Caco-2 (cell line): ENCODE results near the gene EXOC3L2. TPM values are rescaled to one million over a fixed set of nuclear protein-coding genes. Genes with fewer than 3 reads are reported as not detected.

Source experiments
- BruUV-seq: library from RNA; stranded (reverse); fragments of 400-500 nt; replicated peaks from 2 replicates; lab custom pipeline; 2021; lab: Mats Ljungman, UMichigan
- CTCF ChIA-PET: fragments of 300-600 bp; sonication (Branson Sonifier 250); formaldehyde crosslinking; loops from one replicate; lab custom pipeline; 2022; ENCODE audit warnings: antibody characterized with exemption; lab: Charles Lee
- POLR2A ChIA-PET: fragments of 300-600 bp; sonication (Branson Sonifier 250); formaldehyde crosslinking; loops from one replicate; lab custom pipeline; 2022; ENCODE audit warnings: antibody characterized with exemption; lab: Charles Lee
- DNase-seq, 2 experiments: peaks; one replicate each; pipeline versions ENCODE4 v3.0.0 to v3.0.0-alpha.2; 2020 to 2022
- H3K27me3 ChIP-seq: replicated peaks from 2 replicates; pipeline ENCODE4 v1.6.0; 2011; ENCODE audit warnings: low read length; ENCODE audit not compliant: control insufficient read depth, insufficient read depth
- H3K36me3 ChIP-seq: 2 replicates; pipeline ENCODE4 v1.5.1; 2011; ENCODE audit warnings: low read length; ENCODE audit not compliant: control insufficient read depth, insufficient read depth
- H3K4me1 ChIP-seq: fragments of 250-450 bp; sonication (Bioruptor Pico); 2 replicates; pipeline ENCODE4 v1.5.1; 2020; ENCODE audit warnings: mild to moderate bottlenecking
- H3K4me3 ChIP-seq: 2 replicates; pipeline ENCODE4 v1.5.1; 2011; ENCODE audit warnings: low read depth, mild to moderate bottlenecking, control low read depth, low read length
- H3K9me3 ChIP-seq: fragments of 250-450 bp; sonication (Bioruptor Pico); 2 replicates; pipeline ENCODE4 v1.5.1; 2020; ENCODE audit warnings: mild to moderate bottlenecking, moderate library complexity
- H3K27ac Mint-ChIP-seq: one replicate; pipeline ENCODE4 v1.8.0; 2022; ENCODE audit warnings: mixed read lengths; ENCODE audit not compliant: unreplicated experiment
- H3K27me3 Mint-ChIP-seq: one replicate; pipeline ENCODE4 v1.8.0; 2022; ENCODE audit warnings: mixed read lengths; ENCODE audit not compliant: insufficient read depth, unreplicated experiment
- H3K36me3 Mint-ChIP-seq: one replicate; pipeline ENCODE4 v1.8.0; 2022; ENCODE audit warnings: mild to moderate bottlenecking, mixed read lengths; ENCODE audit not compliant: insufficient read depth, unreplicated experiment
- H3K4me1 Mint-ChIP-seq: one replicate; pipeline ENCODE4 v1.8.0; 2022; ENCODE audit warnings: low read depth, mixed read lengths; ENCODE audit not compliant: unreplicated experiment
- H3K4me3 Mint-ChIP-seq: one replicate; pipeline ENCODE4 v1.8.0; 2022; ENCODE audit warnings: mild to moderate bottlenecking, moderate library complexity, mixed read lengths; ENCODE audit not compliant: unreplicated experiment
- H3K9me3 Mint-ChIP-seq: one replicate; pipeline ENCODE4 v1.8.0; 2022; ENCODE audit warnings: mixed read lengths; ENCODE audit not compliant: unreplicated experiment
- intact Hi-C: fragments of 100-400 bp; cut with micrococcal nuclease; formaldehyde crosslinking; loops from one replicate; pipeline ENCODE4 v1.10.0; 2022; ENCODE audit not compliant: unreplicated experiment
- total RNA-seq: library from RNA; stranded (reverse); gene quantifications from 2 replicates; pipeline ENCODE4 v1.2.3, GENCODE V29; 2022
- TF ChIP-seq, protein P1 (sequence below), 2 experiments: fragments of 200-600 bp in 1 of 2; IDR thresholded peaks; 1 replicate in 1 of 2; 2 replicates in 1 of 2; pipeline versions ENCODE4 v1.5.1 to v1.8.0; 2011 to 2022; ENCODE audit warnings: antibody characterized with exemption in 1 of 2, control low read depth in 1 of 2, inconsistent platforms in 1 of 2, low read depth in 1 of 2, low read length in 1 of 2, mild to moderate bottlenecking in 1 of 2, moderate library complexity in 1 of 2; ENCODE audit not compliant: insufficient read depth in 1 of 2, severe bottlenecking in 1 of 2, unreplicated experiment in 1 of 2

EXOC3L2 gene
- total RNA-seq, 1 experiment from 2014 or later = not detected

DNA sequence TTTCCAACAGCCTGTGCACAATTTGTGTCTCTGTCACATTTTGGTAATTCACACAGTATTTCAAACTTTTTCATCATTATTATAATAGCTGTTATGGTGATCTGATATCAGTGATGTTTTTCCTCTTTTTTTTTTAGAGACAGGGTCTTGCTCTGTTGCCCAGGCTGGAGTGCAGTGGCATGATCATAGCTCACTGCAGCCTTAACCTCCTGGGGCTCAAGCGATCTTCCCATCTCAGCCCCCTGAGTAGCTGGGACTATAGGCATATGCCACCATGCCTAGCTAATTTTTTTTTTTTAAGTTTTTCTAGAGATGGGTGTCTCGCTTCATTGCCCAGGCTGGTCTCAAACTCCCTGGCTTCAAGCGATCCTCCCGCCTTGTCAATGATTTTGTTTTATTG, 11.6 kb upstream of the EXOC3L2 start:
- Mint-ChIP-seq H3K4me3 (no peak overlapping the region), H3K9me3 (no peaks in the 10 kb centered on the region), H3K4me1 (no peaks in the 10 kb centered on the region), H3K27me3 (no peaks in the 10 kb centered on the region), H3K27ac (no peak overlapping the region), H3K36me3 (peaks cover 10% of the 10 kb centered on the region)
- no peaks in the 10 kb centered on the region for H3K9me3 ChIP-seq
- ChIA-PET CTCF (no interaction called here), POLR2A (no interaction called here)
- intact Hi-C loops = no loop called here
- no peak for DNase-seq
- H3K36me3 ChIP-seq = no peaks in the 10 kb centered on the region
- no peaks in the 10 kb centered on the region for H3K27me3 ChIP-seq
- H3K4me1 ChIP-seq = no peaks in the 10 kb centered on the region; the same call in 1 of the 2 replicates
- TF ChIP-seq, protein P1, sequence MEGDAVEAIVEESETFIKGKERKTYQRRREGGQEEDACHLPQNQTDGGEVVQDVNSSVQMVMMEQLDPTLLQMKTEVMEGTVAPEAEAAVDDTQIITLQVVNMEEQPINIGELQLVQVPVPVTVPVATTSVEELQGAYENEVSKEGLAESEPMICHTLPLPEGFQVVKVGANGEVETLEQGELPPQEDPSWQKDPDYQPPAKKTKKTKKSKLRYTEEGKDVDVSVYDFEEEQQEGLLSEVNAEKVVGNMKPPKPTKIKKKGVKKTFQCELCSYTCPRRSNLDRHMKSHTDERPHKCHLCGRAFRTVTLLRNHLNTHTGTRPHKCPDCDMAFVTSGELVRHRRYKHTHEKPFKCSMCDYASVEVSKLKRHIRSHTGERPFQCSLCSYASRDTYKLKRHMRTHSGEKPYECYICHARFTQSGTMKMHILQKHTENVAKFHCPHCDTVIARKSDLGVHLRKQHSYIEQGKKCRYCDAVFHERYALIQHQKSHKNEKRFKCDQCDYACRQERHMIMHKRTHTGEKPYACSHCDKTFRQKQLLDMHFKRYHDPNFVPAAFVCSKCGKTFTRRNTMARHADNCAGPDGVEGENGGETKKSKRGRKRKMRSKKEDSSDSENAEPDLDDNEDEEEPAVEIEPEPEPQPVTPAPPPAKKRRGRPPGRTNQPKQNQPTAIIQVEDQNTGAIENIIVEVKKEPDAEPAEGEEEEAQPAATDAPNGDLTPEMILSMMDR (IDR thresholded peaks at IDR 0.05; ENCODE audit: insufficient read depth in 1 of 2, low read depth in 1 of 2, low read length in 1 of 2, severe bottlenecking in 1 of 2, unreplicated experiment in 1 of 2) = no peak
- no TSS peak for BruUV-seq
- no peak overlapping the region for H3K4me3 ChIP-seq

DNA sequence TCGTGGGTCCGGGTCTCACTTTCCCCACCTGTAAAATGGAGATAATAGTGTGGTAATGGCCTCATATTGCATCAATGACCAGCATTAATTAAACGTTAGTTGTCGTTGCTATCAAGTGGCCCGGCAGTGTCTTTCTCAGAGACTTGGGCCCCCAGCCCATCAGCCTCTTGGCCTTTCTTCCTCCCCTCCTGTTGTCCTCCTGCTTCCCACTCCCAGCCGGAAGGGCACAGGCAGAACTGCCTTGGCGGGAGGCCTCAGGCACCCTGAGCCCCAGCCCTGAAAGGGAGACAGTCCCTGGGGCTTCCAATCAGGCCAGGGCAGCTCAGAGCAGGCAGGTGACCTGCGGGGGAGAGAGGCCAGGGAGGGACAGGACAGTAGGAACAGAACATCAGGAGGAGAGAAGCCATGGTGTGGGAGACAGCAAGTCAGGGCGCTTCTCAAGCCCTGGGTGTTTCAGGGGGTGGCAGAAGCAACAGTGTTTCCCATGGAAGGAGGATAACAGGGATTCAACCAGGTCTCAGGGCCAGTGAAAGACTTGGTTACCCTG, 10.5 kb upstream of the EXOC3L2 start:
- Histone ChIP-seq H3K9me3 (no peaks in the 10 kb centered on the region), H3K27me3 (no peaks in the 10 kb centered on the region), H3K36me3 (no peaks in the 10 kb centered on the region), H3K4me3 (no peak overlapping the region), H3K4me1 (no peaks in the 10 kb centered on the region; the same call in 1 of the 2 replicates)
- Mint-ChIP-seq H3K9me3 (no peaks in the 10 kb centered on the region), H3K4me3 (no peak overlapping the region), H3K36me3 (peaks cover 10% of the 10 kb centered on the region), H3K27me3 (no peaks in the 10 kb centered on the region), H3K27ac (no peak overlapping the region), H3K4me1 (peaks cover 5% of the 10 kb centered on the region)
- DNase-seq = no peak
- TF ChIP-seq, protein P1 (IDR thresholded peaks at IDR 0.05; ENCODE audit: insufficient read depth in 1 of 2, low read depth in 1 of 2, low read length in 1 of 2, severe bottlenecking in 1 of 2, unreplicated experiment in 1 of 2) = no peak
- BruUV-seq = no TSS peak
- intact Hi-C loops = no loop called here
- ChIA-PET CTCF (no interaction called here), POLR2A (no interaction called here)

DNA sequence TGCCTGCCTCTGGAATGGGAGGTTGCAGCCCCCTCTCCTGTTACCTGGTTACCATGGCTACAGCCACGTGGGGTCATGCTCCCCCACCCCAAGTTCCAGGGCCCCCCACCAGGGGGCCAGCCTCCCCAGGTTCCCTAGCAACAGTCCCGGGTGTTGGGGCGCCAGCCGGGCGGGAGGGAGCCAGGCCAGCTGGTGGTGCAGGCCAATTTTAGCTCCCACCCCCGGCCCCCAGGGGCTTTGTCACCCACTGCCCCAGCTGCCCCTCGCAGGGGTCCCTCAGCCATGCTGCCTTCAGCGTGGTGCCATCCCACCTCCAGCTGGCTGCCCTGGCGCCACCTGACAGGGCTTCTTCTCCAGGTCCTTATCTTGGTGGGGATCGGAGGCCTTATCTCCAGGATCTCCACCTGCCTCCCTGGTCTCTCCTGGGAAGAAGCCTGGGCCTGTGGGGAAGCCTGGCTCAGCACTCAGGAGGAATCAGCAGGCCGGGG, 8.9 kb upstream of the EXOC3L2 start:
- BruUV-seq = no TSS peak
- CTCF ChIA-PET = no interaction called here
- Mint-ChIP-seq H3K4me3 (no peak overlapping the region), H3K27me3 (no peaks in the 10 kb centered on the region), H3K9me3 (no peaks in the 10 kb centered on the region), H3K4me1 (peaks cover 7% of the 10 kb centered on the region), H3K36me3 (peaks cover 11% of the 10 kb centered on the region), H3K27ac (peak overlapping the region; percentile 32)
- peak in 1 of 2 experiments; percentile 35 for DNase-seq
- intact Hi-C loops = loop anchor here (5.0 kb wide), 1 partner anchor 83 kb away; no protein-coding TSS in a partner anchor
- Histone ChIP-seq H3K4me1 (no peaks in the 10 kb centered on the region; the same call in 1 of the 2 replicates), H3K9me3 (no peaks in the 10 kb centered on the region), H3K36me3 (no peaks in the 10 kb centered on the region), H3K4me3 (no peak overlapping the region), H3K27me3 (no peaks in the 10 kb centered on the region)
- POLR2A ChIA-PET = interaction anchor here (0.8 kb wide), 1 partner anchor 72 kb away, joined by 3 read pairs; no protein-coding TSS in a partner anchor
- TF ChIP-seq, protein P1 (IDR thresholded peaks at IDR 0.05; ENCODE audit: insufficient read depth in 1 of 2, low read depth in 1 of 2, low read length in 1 of 2, severe bottlenecking in 1 of 2, unreplicated experiment in 1 of 2) = peak; percentile 28 to 35
